HEK293 (cell line): ENCODE results near the gene KLC4.

Experiments
- KLF8 ChIP-seq: fragments of 450-650 bp; formaldehyde crosslinking; IDR thresholded peaks from 2 replicates; pipeline ENCODE4 v1.5.1; 2016; ENCODE audit warnings: missing biosample characterization, missing genetic modification characterization
- MYNN ChIP-seq: fragments of 450-650 bp; formaldehyde crosslinking; IDR thresholded peaks from 2 replicates; pipeline ENCODE4 v1.5.1; 2016; ENCODE audit warnings: missing biosample characterization, missing genetic modification characterization, borderline replicate concordance
- SCRT1 ChIP-seq: fragments of 450-650 bp; formaldehyde crosslinking; IDR thresholded peaks from 2 replicates; pipeline ENCODE4 v1.5.1; 2016; ENCODE audit warnings: missing biosample characterization, missing genetic modification characterization, borderline replicate concordance
- SP2 ChIP-seq: fragments of 450-650 bp; formaldehyde crosslinking; IDR thresholded peaks from 2 replicates; pipeline ENCODE4 v1.5.1; 2016; ENCODE audit warnings: missing biosample characterization, missing genetic modification characterization
- ZBTB1 ChIP-seq: fragments of 450-650 bp; formaldehyde crosslinking; IDR thresholded peaks from 2 replicates; pipeline ENCODE4 v1.5.1; 2016; ENCODE audit warnings: missing biosample characterization, missing genetic modification characterization
- ZBTB17 ChIP-seq: fragments of 450-650 bp; formaldehyde crosslinking; IDR thresholded peaks from 2 replicates; pipeline ENCODE4 v1.5.1; 2016; ENCODE audit warnings: missing biosample characterization, missing genetic modification characterization
- ZBTB26 ChIP-seq: fragments of 450-650 bp; formaldehyde crosslinking; optimal IDR thresholded peaks from 2 replicates; pipeline ENCODE3; 2016; ENCODE audit warnings: missing biosample characterization, mild to moderate bottlenecking, missing genetic modification characterization
- ZNF140 ChIP-seq: fragments of 450-650 bp; formaldehyde crosslinking; IDR thresholded peaks from 2 replicates; pipeline ENCODE4 v1.5.1; 2016; ENCODE audit warnings: missing biosample characterization, missing genetic modification characterization
- ZNF155 ChIP-seq: fragments of 450-650 bp; formaldehyde crosslinking; IDR thresholded peaks from 2 replicates; pipeline ENCODE4 v1.5.1; 2016; ENCODE audit warnings: missing biosample characterization, missing genetic modification characterization
- ZNF2 ChIP-seq: fragments of 450-650 bp; formaldehyde crosslinking; IDR thresholded peaks from 2 replicates; pipeline ENCODE4 v1.5.1; 2016; ENCODE audit warnings: missing biosample characterization, missing genetic modification characterization
- ZNF24 ChIP-seq: fragments of 450-650 bp; formaldehyde crosslinking; IDR thresholded peaks from 2 replicates; pipeline ENCODE4 v1.5.1; 2016; ENCODE audit warnings: missing biosample characterization, missing genetic modification characterization
- ZNF324 ChIP-seq: fragments of 450-650 bp; formaldehyde crosslinking; IDR thresholded peaks from 2 replicates; pipeline ENCODE4 v1.5.1; 2016; ENCODE audit warnings: missing biosample characterization, missing genetic modification characterization
- ZNF350 ChIP-seq: fragments of 450-650 bp; formaldehyde crosslinking; IDR thresholded peaks from 2 replicates; pipeline ENCODE4 v1.5.0; 2017; ENCODE audit warnings: missing biosample characterization, mild to moderate bottlenecking, missing genetic modification characterization
- ZNF416 ChIP-seq: fragments of 450-650 bp; formaldehyde crosslinking; IDR thresholded peaks from 2 replicates; pipeline ENCODE4 v1.5.1; 2016; ENCODE audit warnings: missing biosample characterization, missing genetic modification characterization
- ZNF510 ChIP-seq: fragments of 450-650 bp; formaldehyde crosslinking; IDR thresholded peaks from 2 replicates; pipeline ENCODE4 v1.5.1; 2018; ENCODE audit warnings: mild to moderate bottlenecking, missing genetic modification characterization, missing biosample characterization; ENCODE audit not compliant: insufficient replicate concordance
- ZNF513 ChIP-seq: fragments of 450-650 bp; IDR thresholded peaks from 2 replicates; pipeline ENCODE4 v1.5.1; 2018; ENCODE audit warnings: missing biosample characterization, missing genetic modification characterization
- ZNF518A ChIP-seq: fragments of 450-650 bp; formaldehyde crosslinking; conservative IDR thresholded peaks from 2 replicates; pipeline ENCODE4 v1.5.1; 2016; ENCODE audit warnings: low read depth, missing biosample characterization, missing genetic modification characterization
- ZNF544 ChIP-seq: fragments of 450-650 bp; formaldehyde crosslinking; IDR thresholded peaks from 2 replicates; pipeline ENCODE4 v1.5.0; 2017; ENCODE audit warnings: missing biosample characterization, missing genetic modification characterization
- ZNF549 ChIP-seq: fragments of 450-650 bp; IDR thresholded peaks from 2 replicates; pipeline ENCODE4 v1.5.1; 2018; ENCODE audit warnings: missing biosample characterization, missing genetic modification characterization, mild to moderate bottlenecking, inconsistent platforms, moderate library complexity
- ZNF560 ChIP-seq: fragments of 450-650 bp; formaldehyde crosslinking; IDR thresholded peaks from 2 replicates; pipeline ENCODE4 v1.5.1; 2017; ENCODE audit warnings: missing biosample characterization, missing genetic modification characterization, borderline replicate concordance
- ZNF561 ChIP-seq: fragments of 450-650 bp; IDR thresholded peaks from 2 replicates; pipeline ENCODE4 v1.5.1; 2018; ENCODE audit warnings: missing biosample characterization, missing genetic modification characterization, borderline replicate concordance
- ZNF624 ChIP-seq: fragments of 450-650 bp; formaldehyde crosslinking; IDR thresholded peaks from 2 replicates; pipeline ENCODE4 v1.5.1; 2017; ENCODE audit warnings: missing biosample characterization, missing genetic modification characterization
- ZNF629 ChIP-seq: fragments of 450-650 bp; formaldehyde crosslinking; IDR thresholded peaks from 2 replicates; pipeline ENCODE4 v1.5.1; 2017; ENCODE audit warnings: missing biosample characterization, missing genetic modification characterization
- ZNF76 ChIP-seq: fragments of 450-650 bp; formaldehyde crosslinking; IDR thresholded peaks from 2 replicates; pipeline ENCODE4; 2016; ENCODE audit warnings: low read depth, missing biosample characterization, missing genetic modification characterization, borderline replicate concordance
- ZNF776 ChIP-seq: fragments of 450-650 bp; formaldehyde crosslinking; IDR thresholded peaks from 2 replicates; pipeline ENCODE4 v1.5.0; 2017; ENCODE audit warnings: missing biosample characterization, missing genetic modification characterization, borderline replicate concordance
- ZSCAN18 ChIP-seq: fragments of 450-650 bp; formaldehyde crosslinking; IDR thresholded peaks from 2 replicates; pipeline ENCODE4 v1.5.1; 2016; ENCODE audit warnings: missing biosample characterization, missing genetic modification characterization
- TF ChIP-seq, protein P1 (sequence below): fragments of 450-650 bp; formaldehyde crosslinking; IDR thresholded peaks from 2 replicates; pipeline ENCODE4 v1.5.1; 2016; ENCODE audit warnings: missing biosample characterization, missing genetic modification characterization

KLC4 gene

DNA sequence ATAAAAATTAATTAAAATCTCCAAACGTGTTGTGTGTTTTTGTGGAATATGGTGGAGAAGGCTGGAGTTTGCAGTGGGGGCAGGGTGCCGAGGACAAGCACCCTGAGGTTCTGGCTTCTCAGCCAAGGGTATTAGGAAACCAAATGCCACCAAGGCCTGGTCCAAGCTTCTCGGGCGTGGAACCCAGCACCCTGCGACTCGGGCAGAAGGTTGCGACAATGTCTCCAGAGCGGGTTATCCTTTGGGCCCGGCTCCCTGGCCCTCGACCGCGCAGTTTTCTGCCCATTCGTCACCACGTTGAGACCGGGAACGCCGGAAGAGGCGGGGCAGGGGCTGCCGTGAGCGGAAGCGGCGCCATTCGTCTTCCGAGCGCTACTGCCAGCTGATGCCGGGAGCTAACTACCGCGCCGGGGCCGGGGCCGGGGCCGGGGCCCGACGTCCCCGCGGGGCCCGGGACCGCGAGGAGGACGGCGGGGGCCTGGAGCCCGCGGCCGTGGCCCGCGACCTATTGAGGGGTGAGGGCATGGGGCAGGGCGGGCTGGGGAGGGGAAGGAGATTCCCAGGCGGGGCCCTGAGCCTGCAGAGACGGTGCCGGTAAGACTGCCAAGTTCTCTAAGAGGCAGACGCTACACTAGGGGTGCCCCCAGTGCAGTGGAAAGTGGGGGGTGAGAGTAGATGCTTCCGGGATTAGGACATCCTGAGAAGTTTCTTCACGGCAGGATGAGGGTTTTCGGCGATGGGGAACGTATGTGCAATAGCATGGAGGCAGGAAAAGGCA, 38.0 kb upstream of the KLC4 start, which contains the start of gene RRP36 (continued):
- peak; percentile 47; the same call in 1 of the 2 replicates for TF ChIP-seq ZNF518A (tag by site-specific recombination)
- peak; percentile 72 for TF ChIP-seq SP2 (tag by site-specific recombination)
- no peak for TF ChIP-seq ZSCAN18 (tag by site-specific recombination)
- no peak for TF ChIP-seq ZBTB17 (tag by site-specific recombination)
- TF ChIP-seq MYNN (tag by site-specific recombination), result no peak
- no peak for TF ChIP-seq ZNF416 (tag by site-specific recombination)
- no peak for TF ChIP-seq ZNF350
- TF ChIP-seq ZNF24 (tag by site-specific recombination), result no peak; the same call in 1 of the 2 replicates
- no peak for TF ChIP-seq ZNF544 (tag by site-specific recombination)
- TF ChIP-seq ZNF2 (tag by site-specific recombination), result peak; percentile 20; the same call in 1 of the 2 replicates
- TF ChIP-seq ZNF549 (tag by site-specific recombination), result no peak
- TF ChIP-seq ZNF776 (tag by site-specific recombination), result no peak
- peak; percentile 55; the same call in 1 of the 2 replicates for TF ChIP-seq ZNF561 (tag by site-specific recombination)
- TF ChIP-seq ZNF76, result peak; percentile 45; the same call in 1 of the 2 replicates
- no peak for TF ChIP-seq ZBTB1 (tag by site-specific recombination)
- no peak for TF ChIP-seq ZNF140
- TF ChIP-seq ZNF513 (tag by site-specific recombination), result no peak
- TF ChIP-seq ZNF560, result no peak
- TF ChIP-seq ZNF629 (tag by site-specific recombination), result peak; percentile 77
- peak; percentile 18; the same call in 1 of the 2 replicates for TF ChIP-seq KLF8 (tag by site-specific recombination)
- TF ChIP-seq ZNF624 (tag by site-specific recombination), result no peak
- no peak for TF ChIP-seq ZNF510
- no peak for TF ChIP-seq ZNF155 (tag by site-specific recombination)
- TF ChIP-seq, protein P1, sequence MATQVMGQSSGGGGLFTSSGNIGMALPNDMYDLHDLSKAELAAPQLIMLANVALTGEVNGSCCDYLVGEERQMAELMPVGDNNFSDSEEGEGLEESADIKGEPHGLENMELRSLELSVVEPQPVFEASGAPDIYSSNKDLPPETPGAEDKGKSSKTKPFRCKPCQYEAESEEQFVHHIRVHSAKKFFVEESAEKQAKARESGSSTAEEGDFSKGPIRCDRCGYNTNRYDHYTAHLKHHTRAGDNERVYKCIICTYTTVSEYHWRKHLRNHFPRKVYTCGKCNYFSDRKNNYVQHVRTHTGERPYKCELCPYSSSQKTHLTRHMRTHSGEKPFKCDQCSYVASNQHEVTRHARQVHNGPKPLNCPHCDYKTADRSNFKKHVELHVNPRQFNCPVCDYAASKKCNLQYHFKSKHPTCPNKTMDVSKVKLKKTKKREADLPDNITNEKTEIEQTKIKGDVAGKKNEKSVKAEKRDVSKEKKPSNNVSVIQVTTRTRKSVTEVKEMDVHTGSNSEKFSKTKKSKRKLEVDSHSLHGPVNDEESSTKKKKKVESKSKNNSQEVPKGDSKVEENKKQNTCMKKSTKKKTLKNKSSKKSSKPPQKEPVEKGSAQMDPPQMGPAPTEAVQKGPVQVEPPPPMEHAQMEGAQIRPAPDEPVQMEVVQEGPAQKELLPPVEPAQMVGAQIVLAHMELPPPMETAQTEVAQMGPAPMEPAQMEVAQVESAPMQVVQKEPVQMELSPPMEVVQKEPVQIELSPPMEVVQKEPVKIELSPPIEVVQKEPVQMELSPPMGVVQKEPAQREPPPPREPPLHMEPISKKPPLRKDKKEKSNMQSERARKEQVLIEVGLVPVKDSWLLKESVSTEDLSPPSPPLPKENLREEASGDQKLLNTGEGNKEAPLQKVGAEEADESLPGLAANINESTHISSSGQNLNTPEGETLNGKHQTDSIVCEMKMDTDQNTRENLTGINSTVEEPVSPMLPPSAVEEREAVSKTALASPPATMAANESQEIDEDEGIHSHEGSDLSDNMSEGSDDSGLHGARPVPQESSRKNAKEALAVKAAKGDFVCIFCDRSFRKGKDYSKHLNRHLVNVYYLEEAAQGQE (tag by site-specific recombination), result no peak
- no peak for TF ChIP-seq ZNF324 (tag by site-specific recombination)
- no peak for TF ChIP-seq SCRT1 (tag by site-specific recombination)
- TF ChIP-seq ZBTB26 (tag by site-specific recombination), result peak; percentile 52
